ENCODE results near the gene BIRC2.

The BIRC2 gene

DNA sequence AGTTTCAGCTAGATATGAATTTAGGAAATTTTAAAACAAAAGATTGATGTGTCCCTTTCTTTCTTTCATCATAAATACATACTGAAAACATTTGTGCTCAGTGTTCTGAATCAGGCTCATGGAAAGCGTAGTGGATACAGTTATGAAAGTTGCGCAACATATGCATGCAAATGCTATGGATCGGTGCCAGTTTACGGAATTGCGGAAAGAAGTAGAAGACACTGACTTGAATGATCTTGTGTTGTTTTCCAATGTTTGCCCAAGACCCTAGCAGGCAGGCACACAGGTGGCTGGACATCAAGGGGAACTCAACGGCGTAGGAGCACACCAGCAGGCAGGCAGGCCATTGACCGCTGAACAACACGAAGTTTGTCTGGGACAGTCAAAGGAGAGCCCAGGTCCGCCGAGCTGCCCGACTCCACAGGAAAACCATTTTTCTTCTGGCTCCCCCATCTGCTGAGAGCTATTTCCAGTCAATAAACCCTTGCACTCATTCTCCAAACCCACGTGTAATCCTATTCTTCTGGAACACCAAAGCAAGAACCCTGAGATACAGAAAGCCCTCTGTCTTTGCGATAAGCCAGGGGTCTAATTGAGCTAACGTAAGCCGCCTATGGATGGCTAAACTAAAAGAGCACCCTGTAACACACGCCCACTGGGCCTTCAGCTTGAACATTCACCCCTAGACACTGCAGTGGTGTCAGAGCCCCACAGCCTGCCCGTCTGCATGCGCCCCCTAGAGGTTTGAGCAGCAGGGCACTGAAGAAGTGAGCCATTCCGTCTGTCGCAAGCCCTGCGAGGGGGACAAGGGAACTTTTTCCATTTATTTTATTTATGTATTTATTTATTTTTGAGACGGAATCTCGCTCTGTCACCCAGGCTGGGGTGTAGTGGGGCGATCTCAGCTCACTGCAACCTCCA, 37.1 kb upstream of the BIRC2 start:
- Histone ChIP-seq H3K79me2 (ENCODE audit: insufficient read depth, low read depth) (no peaks in the 10 kb centered on the region), H3K27me3 (ENCODE audit: insufficient read depth, low read depth) (no peaks in the 10 kb centered on the region), H2AFZ (ENCODE audit: low read depth) (no peak overlapping the region), H4K20me1 (ENCODE audit: insufficient read depth) (no peaks in the 10 kb centered on the region), H3K4me3 (IDR thresholded peaks at IDR 0.05; ENCODE audit: insufficient read depth, low read depth, low read length) (no peak overlapping the region), H3K4me2 (no peak overlapping the region), H3K27ac (no peak overlapping the region), H3K9ac (no peak overlapping the region), H3K36me3 (ENCODE audit: insufficient read depth) (no peaks in the 10 kb centered on the region), H3K4me1 (ENCODE audit: low read depth, poor library complexity, severe bottlenecking) (peaks cover 59% of the 10 kb centered on the region)
- TF ChIP-seq, protein P1, sequence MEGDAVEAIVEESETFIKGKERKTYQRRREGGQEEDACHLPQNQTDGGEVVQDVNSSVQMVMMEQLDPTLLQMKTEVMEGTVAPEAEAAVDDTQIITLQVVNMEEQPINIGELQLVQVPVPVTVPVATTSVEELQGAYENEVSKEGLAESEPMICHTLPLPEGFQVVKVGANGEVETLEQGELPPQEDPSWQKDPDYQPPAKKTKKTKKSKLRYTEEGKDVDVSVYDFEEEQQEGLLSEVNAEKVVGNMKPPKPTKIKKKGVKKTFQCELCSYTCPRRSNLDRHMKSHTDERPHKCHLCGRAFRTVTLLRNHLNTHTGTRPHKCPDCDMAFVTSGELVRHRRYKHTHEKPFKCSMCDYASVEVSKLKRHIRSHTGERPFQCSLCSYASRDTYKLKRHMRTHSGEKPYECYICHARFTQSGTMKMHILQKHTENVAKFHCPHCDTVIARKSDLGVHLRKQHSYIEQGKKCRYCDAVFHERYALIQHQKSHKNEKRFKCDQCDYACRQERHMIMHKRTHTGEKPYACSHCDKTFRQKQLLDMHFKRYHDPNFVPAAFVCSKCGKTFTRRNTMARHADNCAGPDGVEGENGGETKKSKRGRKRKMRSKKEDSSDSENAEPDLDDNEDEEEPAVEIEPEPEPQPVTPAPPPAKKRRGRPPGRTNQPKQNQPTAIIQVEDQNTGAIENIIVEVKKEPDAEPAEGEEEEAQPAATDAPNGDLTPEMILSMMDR (conservative IDR thresholded peaks at IDR 0.05; ENCODE audit: low read depth, low read length) = 0 out of 2 replicates have a peak, but pooled peaks have one; percentile 23

DNA sequence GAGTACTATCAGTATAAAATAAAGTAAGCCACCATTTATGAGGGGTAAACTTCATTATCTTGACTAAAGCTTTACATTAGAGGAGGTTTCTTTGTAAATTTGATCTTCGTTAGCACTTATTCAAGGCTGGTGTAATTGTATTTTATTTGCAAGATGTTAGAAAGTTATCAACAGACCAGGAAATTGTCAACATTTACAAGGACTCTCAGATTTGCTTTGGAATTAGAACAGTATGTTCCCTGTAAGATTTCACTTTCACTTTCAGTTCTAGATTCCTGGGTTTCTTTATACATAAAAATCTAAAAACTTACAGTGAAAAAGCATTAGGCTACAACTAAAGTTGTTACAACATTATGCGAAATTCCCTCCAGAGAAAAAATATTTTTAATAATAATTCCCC, 34.3 kb upstream of the BIRC2 start:
- no peak overlapping the region for H3K4me3 ChIP-seq (IDR thresholded peaks at IDR 0.05; ENCODE audit: insufficient read depth, low read depth, low read length)
- peaks cover under 1% of the 10 kb centered on the region for H3K79me2 ChIP-seq (ENCODE audit: insufficient read depth, low read depth)
- no peaks in the 10 kb centered on the region for H4K20me1 ChIP-seq (ENCODE audit: insufficient read depth)
- no peaks in the 10 kb centered on the region for H3K27me3 ChIP-seq (ENCODE audit: insufficient read depth, low read depth)
- no peak overlapping the region for H3K27ac ChIP-seq
- TF ChIP-seq, protein P1 (conservative IDR thresholded peaks at IDR 0.05; ENCODE audit: low read depth, low read length) = no peak
- H3K4me1 ChIP-seq (ENCODE audit: low read depth, poor library complexity, severe bottlenecking) = peaks cover 57% of the 10 kb centered on the region
- no peaks in the 10 kb centered on the region for H3K36me3 ChIP-seq (ENCODE audit: insufficient read depth)
- H3K4me2 ChIP-seq = peak overlapping the region; percentile 54
- no peak overlapping the region for H3K9ac ChIP-seq
- no peak overlapping the region for H2AFZ ChIP-seq (ENCODE audit: low read depth)

DNA sequence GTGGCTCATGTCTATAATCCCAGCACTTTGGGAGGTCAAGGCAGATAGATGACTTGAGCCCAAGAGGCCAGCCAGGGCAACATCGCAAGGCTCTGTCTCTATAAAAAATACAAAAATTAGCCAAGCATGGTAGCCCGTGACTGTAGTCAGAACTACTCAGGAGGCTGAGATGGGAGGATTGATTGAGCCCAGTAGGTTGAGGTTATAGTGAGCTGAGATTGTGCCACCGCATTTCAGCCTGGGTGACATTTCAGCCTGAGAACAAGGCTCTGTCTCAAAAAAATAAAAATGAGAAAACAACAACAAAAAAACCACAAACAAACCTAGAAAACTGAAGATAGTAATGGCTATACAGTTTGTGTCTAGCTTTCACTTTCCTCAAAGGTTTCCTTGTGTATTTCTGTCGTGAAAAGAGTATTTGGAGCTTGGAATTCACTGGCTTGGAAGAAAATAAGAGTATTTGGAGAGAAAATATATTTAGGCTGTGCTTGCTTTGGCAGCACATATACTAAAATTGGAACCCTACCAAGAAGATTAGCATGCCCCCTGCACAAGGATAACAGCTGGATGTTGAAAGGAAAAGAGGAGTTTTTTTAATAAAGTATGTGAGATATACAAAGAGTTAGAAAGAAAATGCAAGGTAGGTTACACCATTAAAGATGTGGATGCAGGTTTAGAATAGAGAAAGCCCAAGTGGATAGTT, 33.6 kb upstream of the BIRC2 start:
- H3K4me2 ChIP-seq = peak overlapping the region; percentile 54; the same call in 1 of the 2 replicates
- H3K27me3 ChIP-seq (ENCODE audit: insufficient read depth, low read depth) = no peaks in the 10 kb centered on the region
- H4K20me1 ChIP-seq (ENCODE audit: insufficient read depth) = no peaks in the 10 kb centered on the region
- no peak overlapping the region for H3K27ac ChIP-seq
- no peak overlapping the region for H2AFZ ChIP-seq (ENCODE audit: low read depth)
- H3K4me1 ChIP-seq (ENCODE audit: low read depth, poor library complexity, severe bottlenecking) = peaks cover 51% of the 10 kb centered on the region
- peaks cover 8% of the 10 kb centered on the region for H3K79me2 ChIP-seq (ENCODE audit: insufficient read depth, low read depth)
- H3K9ac ChIP-seq = no peak overlapping the region
- H3K36me3 ChIP-seq (ENCODE audit: insufficient read depth) = no peaks in the 10 kb centered on the region
- H3K4me3 ChIP-seq (IDR thresholded peaks at IDR 0.05; ENCODE audit: insufficient read depth, low read depth, low read length) = no peak overlapping the region
- TF ChIP-seq, protein P1 (conservative IDR thresholded peaks at IDR 0.05; ENCODE audit: low read depth, low read length) = no peak

- peaks cover 51% of the 10 kb centered on the region for H3K4me1 ChIP-seq (ENCODE audit: low read depth, poor library complexity, severe bottlenecking)
- H3K36me3 ChIP-seq (ENCODE audit: insufficient read depth) = no peaks in the 10 kb centered on the region
- no peaks in the 10 kb centered on the region for H4K20me1 ChIP-seq (ENCODE audit: insufficient read depth)
- H3K4me2 ChIP-seq = peak overlapping the region; percentile 68; the same call in 1 of the 2 replicates
- peaks cover 22% of the 10 kb centered on the region for H3K79me2 ChIP-seq (ENCODE audit: insufficient read depth, low read depth)
- H3K27ac ChIP-seq = peak overlapping the region; percentile 100; the same call in 1 of the 2 replicates
- H3K4me3 ChIP-seq (IDR thresholded peaks at IDR 0.05; ENCODE audit: insufficient read depth, low read depth, low read length) = no peak overlapping the region
- no peaks in the 10 kb centered on the region for H3K27me3 ChIP-seq (ENCODE audit: insufficient read depth, low read depth)
- H2AFZ ChIP-seq (ENCODE audit: low read depth) = no peak overlapping the region
- TF ChIP-seq, protein P1 (conservative IDR thresholded peaks at IDR 0.05; ENCODE audit: low read depth, low read length) = no peak
- no peak overlapping the region for H3K9ac ChIP-seq
Observed at GRCh38 chr11:102314784-102315183, 32.2 kb upstream of the BIRC2 start.

All from KMS-11 (cell line).